Upper lobe of left lung (tissue), 6 donors: ENCODE results near the gene KCNK13. TPM values are rescaled to one million over a fixed set of nuclear protein-coding genes. Genes with fewer than 3 reads are reported as not detected.
"Not testable (repeated sequence)": the region's sequence is repeated elsewhere in the genome, so short reads cannot be mapped to it uniquely, and the experiment has no call there.

Source experiments
- ATAC-seq, 2 donors: fragments of 200-7000 bp; cut with Tn5 transposase; one replicate each; pipeline ENCODE4 v1.9.1; 2022; ENCODE audit warnings: mild to moderate bottlenecking in 2 of 2, moderate library complexity in 2 of 2; ENCODE audit not compliant: low FRiP score in 2 of 2
- DNase-seq, 2 donors: peaks; one replicate each; pipeline ENCODE4 v3.0.0-alpha.2; 2019 to 2020
- H3K27ac ChIP-seq, 4 donors: fragments of 200-600 bp; sonication (generic); one replicate each; pipeline ENCODE4 v1.5.1; 2016 to 2019
- H3K27me3 ChIP-seq, 4 donors: fragments of 200-600 bp; sonication (generic); one replicate each; pipeline ENCODE4 v1.5.1; 2017 to 2019
- H3K36me3 ChIP-seq, 4 donors: fragments of 200-600 bp; sonication (generic); one replicate each; pipeline ENCODE4 v1.5.1; 2016 to 2019
- H3K4me1 ChIP-seq, 4 donors: fragments of 200-600 bp; sonication (generic); one replicate each; pipeline ENCODE4 v1.5.1; 2018 to 2019
- H3K4me3 ChIP-seq, 4 donors: fragments of 200-600 bp; sonication (generic); one replicate each; pipeline ENCODE4 v1.5.1; 2017 to 2019; ENCODE audit warnings: mild to moderate bottlenecking in 2 of 4, moderate library complexity in 1 of 4
- H3K9me3 ChIP-seq, 4 donors: fragments of 200-600 bp; sonication (generic); one replicate each; pipeline ENCODE4 v1.5.1; 2018 to 2019
- CTCF ChIP-seq, 6 experiments: fragments of 450-650 bp in 4 of 6; fragments of 200-600 bp in 2 of 6; sonication (generic) in 2 of 6; IDR thresholded peaks; one replicate each; pipeline ENCODE4 v1.5.1; 2016 to 2019; ENCODE audit warnings: antibody characterized with exemption in 6 of 6
- EP300 ChIP-seq, 4 donors: sonication (generic); formaldehyde crosslinking; IDR thresholded peaks; one replicate each; pipeline ENCODE4 v1.5.1; 2017; ENCODE audit warnings: antibody characterized with exemption in 4 of 4, control low read depth in 2 of 4
- POLR2A ChIP-seq, 4 donors: fragments of 450-650 bp; IDR thresholded peaks; one replicate each; pipeline ENCODE4 v1.5.1; 2016 to 2017; ENCODE audit warnings: antibody characterized with exemption in 4 of 4, mild to moderate bottlenecking in 2 of 4
- POLR2AphosphoS5 ChIP-seq, 2 donors: sonication (generic); formaldehyde crosslinking; IDR thresholded peaks; one replicate each; pipeline ENCODE4 v1.5.1; 2017; ENCODE audit warnings: antibody characterized with exemption in 2 of 2
- WGBS, 2 donors: methylation state at CpG; one replicate each; pipeline ENCODE4 v1.1.5; 2017 to 2018; 5-methylcytosine and 5-hydroxymethylcytosine counted together
- total RNA-seq, 6 donors: library from RNA; depleted of rRNA in 4 of 6; stranded (reverse); fragments of >200 nt in 4 of 6; gene quantifications; one replicate each; pipeline versions ENCODE4 v1.1.0 to v1.2.1, GENCODE V29; 2016 to 2021
- donor health status: DM: no; HTN: no; CAD: no; lungs with moderate emphysema.
- donor health status: DM: no; HTN: yes; CAD: no; lungs with severe emphysema.

KCNK13 gene
- total RNA-seq, 6 donors from 2014 or later = 0.22 to 3.0 (median 1.2) TPM; not detected in 2

DNA sequence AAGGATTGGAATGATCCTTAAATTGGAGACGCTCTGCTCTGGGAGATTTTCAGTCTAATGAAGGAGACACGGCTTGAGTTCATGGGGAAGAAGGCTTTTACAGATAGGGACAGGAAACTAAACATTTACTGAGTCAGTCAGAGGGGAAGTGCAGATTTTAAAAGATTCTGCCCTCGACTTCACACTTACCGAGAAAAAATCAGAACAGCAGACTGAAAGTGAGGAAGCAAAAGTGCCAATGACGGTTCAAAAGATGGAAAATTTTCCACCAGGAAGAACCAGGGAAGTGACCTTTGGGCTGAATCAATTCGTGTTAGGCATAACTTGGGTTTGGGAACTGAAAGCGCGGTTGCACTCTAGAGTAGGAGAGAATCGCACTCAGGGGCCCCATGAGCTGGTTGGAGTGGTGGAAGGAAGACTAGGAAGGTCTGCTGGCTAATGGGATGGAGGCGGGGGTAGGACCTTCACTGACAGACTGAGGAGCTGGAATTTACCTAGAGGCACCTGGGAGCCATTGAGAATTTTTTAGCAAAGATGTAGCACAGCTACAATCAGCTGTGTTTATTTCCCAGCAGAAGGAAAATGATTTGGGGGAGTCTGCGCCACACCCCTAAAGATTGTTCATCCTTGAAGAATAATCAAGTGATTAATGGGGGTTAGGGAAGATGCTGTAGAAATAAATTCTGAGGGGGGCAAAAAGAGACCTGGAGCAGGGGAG is 1.2 kb downstream of the KCNK13 start:
- ATAC-seq = no peak
- H3K4me3 ChIP-seq = peak overlapping the region in 3 of 4 donors; percentile 35 to 56 (median 44)
- H3K27me3 ChIP-seq = peaks cover 0 to 32% (median 15%) of the 10 kb centered on the region in 4 donors

DNA sequence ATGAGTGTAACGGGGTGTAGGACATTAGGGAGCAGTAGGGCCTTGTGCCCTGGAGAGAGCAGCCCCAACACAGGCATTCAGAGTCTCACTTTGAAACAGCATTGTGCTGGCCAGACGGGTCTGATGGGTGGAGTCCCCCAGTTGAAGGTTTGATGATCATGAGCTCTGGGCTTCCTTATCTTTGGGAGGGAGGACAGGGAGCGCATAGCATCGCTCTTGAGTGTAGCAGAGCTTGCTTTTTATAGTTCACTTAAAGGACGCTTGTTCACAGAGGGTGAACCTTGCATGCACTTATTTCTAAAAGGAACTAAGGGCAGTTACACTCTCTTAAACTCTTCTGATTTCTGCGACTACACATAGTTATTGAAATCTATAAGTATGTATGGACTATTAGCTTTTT is 10.6 kb downstream of the KCNK13 start:
- no peak overlapping the region for H3K27ac ChIP-seq
- ATAC-seq (peak in 1 of 2 donors; percentile 26), DNase-seq (no peak)
- H3K4me1 ChIP-seq = no peaks in the 10 kb centered on the region
- 70 to 76% methylated on average over 6 of the region's 6 CpGs for WGBS, 2 donors
- H3K27me3 ChIP-seq = no peaks in the 10 kb centered on the region
- TF ChIP-seq CTCF (IDR thresholded peaks at IDR 0.05) = no peak
- TF ChIP-seq POLR2AphosphoS5 (IDR thresholded peaks at IDR 0.05) = no peak
- TF ChIP-seq EP300 (IDR thresholded peaks at IDR 0.05) = no peak
- no peak for TF ChIP-seq POLR2A (IDR thresholded peaks at IDR 0.05)
- no peaks in the 10 kb centered on the region for H3K36me3 ChIP-seq
- no peak overlapping the region for H3K4me3 ChIP-seq
- no peaks in the 10 kb centered on the region for H3K9me3 ChIP-seq

More for the DNA sequence above, 1.2 kb downstream of the KCNK13 start:
- Histone ChIP-seq H3K36me3 (no peaks in the 10 kb centered on the region), H3K4me1 (peaks cover 25 to 29% (median 27%) of the 10 kb centered on the region in 4 donors), H3K27ac (no peak overlapping the region), H3K9me3 (no peaks in the 10 kb centered on the region)
- WGBS, 2 donors = 26 to 28% methylated on average over 11 of the region's 11 CpGs
- DNase-seq = no peak
- TF ChIP-seq POLR2A (IDR thresholded peaks at IDR 0.05) (no peak), EP300 (IDR thresholded peaks at IDR 0.05) (no peak), POLR2AphosphoS5 (IDR thresholded peaks at IDR 0.05) (no peak), CTCF (IDR thresholded peaks at IDR 0.05) (no peak)

DNA sequence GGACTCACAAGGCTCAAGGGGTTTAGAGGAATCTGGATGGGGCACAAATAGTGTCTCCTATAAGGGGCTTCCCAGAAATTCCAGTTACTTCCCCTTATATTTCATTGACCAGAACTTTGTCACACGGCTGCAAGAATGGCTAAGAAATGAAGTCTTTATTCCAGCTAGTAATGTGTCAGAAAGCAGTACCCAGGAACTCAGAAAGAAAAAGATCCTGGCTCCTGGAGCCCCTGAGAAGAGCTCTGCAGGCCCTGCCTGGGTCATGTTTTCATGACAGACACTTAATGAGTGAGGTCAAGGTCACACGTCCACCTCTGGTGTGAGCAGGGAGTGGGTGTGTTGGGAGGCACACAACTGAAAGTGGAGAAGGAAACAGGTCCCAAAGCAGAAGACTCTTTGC is 17.8 kb downstream of the KCNK13 start:
- Histone ChIP-seq H3K4me1 (no peaks in the 10 kb centered on the region), H3K27me3 (no peaks in the 10 kb centered on the region), H3K4me3 (no peak overlapping the region), H3K27ac (no peak overlapping the region), H3K9me3 (no peaks in the 10 kb centered on the region), H3K36me3 (no peaks in the 10 kb centered on the region)
- no peak for ATAC-seq
- WGBS, 2 donors = 74 to 88% methylated on average over 2 of the region's 2 CpGs
- no peak for DNase-seq
- TF ChIP-seq POLR2A (IDR thresholded peaks at IDR 0.05) (no peak), POLR2AphosphoS5 (IDR thresholded peaks at IDR 0.05) (no peak), EP300 (IDR thresholded peaks at IDR 0.05) (no peak), CTCF (IDR thresholded peaks at IDR 0.05) (no peak)

DNA sequence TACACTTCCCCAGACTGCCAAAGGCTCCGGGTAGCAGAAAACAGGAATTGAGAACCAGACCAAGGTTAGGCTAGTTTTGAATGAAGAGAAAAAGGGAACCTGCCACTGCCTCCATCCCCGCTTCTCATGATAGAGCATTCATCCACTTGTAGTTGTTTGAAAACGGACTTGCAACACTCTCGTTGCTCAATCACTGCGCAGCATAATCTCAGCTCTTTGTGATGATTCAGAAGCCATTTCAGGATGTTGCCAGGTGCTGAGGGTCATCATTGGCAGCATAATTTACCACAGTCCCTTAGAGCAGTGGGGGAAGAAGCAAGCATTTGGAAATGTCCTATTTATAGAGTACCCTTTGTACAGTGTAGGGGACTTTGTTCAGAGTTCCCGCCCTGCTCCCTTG is 25.6 kb downstream of the KCNK13 start:
- DNase-seq (peak in 1 of 2 donors; percentile 74), ATAC-seq (peak; percentile 43 to 88)
- H3K27ac ChIP-seq = no peak overlapping the region
- 49 to 72% methylated on average over 6 of the region's 6 CpGs for WGBS, 2 donors
- H3K4me3 ChIP-seq = no peak overlapping the region
- no peaks in the 10 kb centered on the region for H3K27me3 ChIP-seq
- H3K4me1 ChIP-seq = no peaks in the 10 kb centered on the region
- no peaks in the 10 kb centered on the region for H3K9me3 ChIP-seq
- TF ChIP-seq POLR2AphosphoS5 (IDR thresholded peaks at IDR 0.05) (peak in 1 of 2 donors; percentile 63), POLR2A (IDR thresholded peaks at IDR 0.05) (no peak), EP300 (IDR thresholded peaks at IDR 0.05) (peak in 2 of 4 donors; percentile 32 to 36)
- H3K36me3 ChIP-seq = no peaks in the 10 kb centered on the region

DNA sequence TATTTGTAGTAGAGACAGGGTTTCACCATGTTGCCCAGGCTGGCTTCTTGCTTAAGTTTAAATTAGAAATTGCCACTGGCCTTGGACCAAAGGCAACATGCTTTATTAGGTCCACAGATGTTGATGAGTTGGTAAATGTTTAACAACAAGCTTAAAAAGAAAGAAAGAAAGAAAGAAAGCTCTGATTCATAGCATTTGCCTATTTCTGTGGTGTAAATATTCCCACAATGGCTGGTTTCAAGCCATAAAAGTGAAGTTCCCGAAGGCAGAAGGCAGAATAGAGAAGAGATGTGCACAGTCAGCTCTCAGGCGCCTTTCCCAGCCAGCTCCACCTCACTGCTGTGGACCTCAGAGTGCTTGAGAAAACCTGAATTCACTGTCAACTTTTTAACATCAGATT is 26.4 kb downstream of the KCNK13 start:
- H3K9me3 ChIP-seq = no peaks in the 10 kb centered on the region
- no peak overlapping the region for H3K4me3 ChIP-seq
- no peaks in the 10 kb centered on the region for H3K4me1 ChIP-seq
- no peaks in the 10 kb centered on the region for H3K27me3 ChIP-seq
- DNase-seq (no peak), ATAC-seq (no peak)
- no peak overlapping the region for H3K27ac ChIP-seq
- H3K36me3 ChIP-seq = no peaks in the 10 kb centered on the region
- 74 to 77% methylated on average over 2 of the region's 2 CpGs for WGBS, 2 donors
- TF ChIP-seq POLR2AphosphoS5 (IDR thresholded peaks at IDR 0.05) (no peak), CTCF (IDR thresholded peaks at IDR 0.05) (no peak), POLR2A (IDR thresholded peaks at IDR 0.05) (no peak), EP300 (IDR thresholded peaks at IDR 0.05) (no peak)

GRCh38 chr14:90089486-90089885 is 27.7 kb downstream of the KCNK13 start:
- H3K27me3 ChIP-seq, H3K27ac ChIP-seq, H3K9me3 ChIP-seq, H3K36me3 ChIP-seq, ATAC-seq, DNase-seq, H3K4me3 ChIP-seq, H3K4me1 ChIP-seq: not testable (repeated sequence)
- 63 to 64% methylated on average over 6 of the region's 6 CpGs for WGBS, 2 donors
